Fibroblast of upper back skin (primary cell): Measurements from ENCODE around the gene NEMP2.
"Not testable (repeated sequence)": the region's sequence is repeated elsewhere in the genome, so short reads cannot be mapped to it uniquely, and the experiment has no call there.

Experiments used
- DNase-seq: peaks from one replicate; pipeline ENCODE4 v3.0.0-alpha.2; 2013

The NEMP2 gene

DNA sequence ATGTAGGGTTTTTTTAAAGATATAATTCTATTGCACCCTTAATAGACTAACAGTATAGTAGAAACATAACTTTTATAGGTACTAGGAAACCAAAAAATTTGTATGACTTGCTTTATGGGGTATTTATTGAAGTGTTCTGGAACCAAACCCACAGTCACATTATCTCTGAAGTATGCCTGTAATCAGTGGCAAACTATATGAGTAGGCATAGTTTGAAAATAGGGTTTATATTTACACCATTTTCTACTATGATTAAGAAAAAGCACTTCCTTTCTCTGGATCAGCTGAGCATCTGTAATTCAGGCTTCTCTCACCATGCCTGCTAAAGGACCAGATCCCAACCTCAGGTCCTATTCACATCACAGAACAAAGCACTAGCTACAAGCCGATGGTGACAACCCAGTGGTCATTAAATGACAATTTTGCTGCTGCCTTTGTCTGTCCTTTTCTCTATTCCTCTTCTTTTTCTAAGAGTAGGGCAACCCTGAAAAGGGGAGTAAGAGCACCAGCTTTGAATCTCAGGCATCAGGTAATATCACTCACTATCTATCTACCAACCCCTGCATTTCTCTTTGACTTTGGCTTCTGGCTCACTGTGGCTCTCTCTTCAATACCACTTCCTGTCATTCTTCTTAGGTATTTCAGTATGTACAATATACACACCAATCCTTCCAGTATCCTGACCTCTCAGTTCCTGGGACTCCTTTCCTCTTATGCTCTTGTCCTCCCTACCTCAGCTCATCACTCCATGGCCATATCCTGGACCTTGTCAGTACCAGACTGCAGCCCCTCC is 14.4 kb downstream of the NEMP2 start:
- DNase-seq: no peak

DNA sequence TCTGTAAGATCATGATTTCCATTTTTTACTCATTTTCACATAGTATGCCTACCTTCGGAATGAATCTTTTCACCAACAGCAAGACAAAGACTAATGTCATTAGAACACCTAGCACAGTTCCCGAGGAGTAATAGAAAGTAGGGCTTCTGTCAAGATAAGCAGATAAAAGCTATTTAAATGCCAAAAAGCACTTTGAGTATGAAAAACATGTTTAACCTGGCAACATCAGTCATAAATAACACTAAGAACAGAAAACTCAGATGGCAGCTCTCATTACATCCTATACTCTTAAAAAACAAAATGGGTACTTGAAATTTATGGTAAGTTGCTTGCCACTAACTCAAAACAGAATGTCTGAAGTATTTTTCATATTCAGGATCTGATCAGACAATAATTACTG is 17.1 kb downstream of the NEMP2 start:
- DNase-seq: no peak

DNA sequence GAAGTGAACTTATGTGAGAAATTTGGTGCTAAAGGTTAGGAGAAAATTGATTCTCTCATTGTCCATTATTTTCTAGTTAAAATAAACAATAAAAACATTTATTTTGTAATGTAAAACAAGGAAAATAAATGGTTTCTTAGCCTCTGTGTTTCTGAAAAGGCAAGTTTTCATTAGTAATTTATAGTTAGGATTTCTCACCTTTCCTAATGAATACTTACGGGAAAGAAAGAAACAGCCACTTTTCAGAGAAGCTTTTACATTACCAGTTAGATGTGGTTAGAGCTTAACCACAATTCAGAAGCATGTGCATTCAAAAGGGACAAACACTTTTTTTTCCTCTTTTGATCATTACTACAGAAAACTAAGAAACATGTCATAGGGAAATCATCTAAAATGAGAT is 18.8 kb downstream of the NEMP2 start:
- DNase-seq: no peak

DNA sequence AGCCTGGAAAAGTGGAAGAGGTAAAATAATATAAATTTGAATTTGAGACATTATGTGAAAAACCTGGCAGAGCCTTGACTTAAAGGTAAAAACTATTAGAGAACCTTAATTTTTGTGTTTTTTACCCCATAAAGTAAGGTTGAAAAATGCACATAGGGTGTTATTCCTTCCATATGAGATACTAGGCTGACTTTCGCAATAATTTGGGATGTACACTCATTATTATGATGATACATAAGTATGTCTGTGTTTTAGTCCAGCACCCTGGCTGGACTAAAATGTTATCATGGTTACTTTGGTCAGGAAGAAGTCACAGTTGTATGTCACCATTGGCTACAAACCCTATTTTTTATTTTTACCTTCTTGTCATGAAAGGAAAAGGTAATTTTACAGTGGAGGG is 19.8 kb downstream of the NEMP2 start:
- peak; percentile 28 for DNase-seq

DNA sequence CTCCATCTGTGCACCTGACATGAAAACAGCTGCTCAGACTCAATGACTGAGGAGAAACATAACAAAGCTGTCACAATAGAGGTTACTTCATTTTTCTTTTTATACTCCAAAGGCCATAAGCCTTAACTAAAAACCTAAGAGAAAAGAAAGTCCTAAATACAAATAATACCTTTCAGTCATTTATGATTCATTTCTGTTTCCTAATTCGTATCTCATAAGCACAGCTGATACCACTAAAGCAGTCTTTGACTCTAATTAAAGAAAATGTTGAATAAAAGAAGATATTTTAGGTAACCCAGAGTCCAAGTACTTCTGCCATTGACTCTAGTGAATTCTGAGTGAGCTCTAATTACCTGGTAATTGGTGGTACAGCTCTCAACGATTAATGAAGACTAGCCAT is 20.6 kb downstream of the NEMP2 start:
- DNase-seq: no peak

DNA sequence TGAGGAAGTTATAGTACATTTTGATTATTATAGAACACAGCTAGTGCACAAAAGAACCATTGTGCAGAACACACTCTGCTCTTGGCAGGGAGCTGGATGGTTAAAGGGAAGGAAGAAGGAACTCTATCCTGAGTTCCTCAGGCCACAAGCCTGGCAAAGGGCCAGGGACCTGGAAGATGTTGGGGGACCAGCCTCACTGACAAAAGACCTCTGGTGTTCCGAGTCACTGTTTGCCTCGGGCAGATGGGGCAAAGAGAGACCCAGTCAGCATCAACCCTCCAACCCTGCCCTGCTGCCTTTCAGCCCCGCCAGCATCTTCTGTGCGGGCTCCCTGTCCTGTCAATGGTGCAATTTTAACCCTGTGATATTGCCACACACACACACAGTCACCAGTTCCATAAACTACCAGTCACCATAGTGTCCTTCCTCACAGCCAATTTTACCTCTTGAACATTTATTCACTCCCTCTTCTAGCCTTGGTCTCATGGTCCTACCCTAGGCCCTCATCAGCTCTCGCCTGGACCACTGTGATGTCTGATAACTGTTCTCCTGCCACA is 21.9 kb downstream of the NEMP2 start:
- no peak for DNase-seq

DNA sequence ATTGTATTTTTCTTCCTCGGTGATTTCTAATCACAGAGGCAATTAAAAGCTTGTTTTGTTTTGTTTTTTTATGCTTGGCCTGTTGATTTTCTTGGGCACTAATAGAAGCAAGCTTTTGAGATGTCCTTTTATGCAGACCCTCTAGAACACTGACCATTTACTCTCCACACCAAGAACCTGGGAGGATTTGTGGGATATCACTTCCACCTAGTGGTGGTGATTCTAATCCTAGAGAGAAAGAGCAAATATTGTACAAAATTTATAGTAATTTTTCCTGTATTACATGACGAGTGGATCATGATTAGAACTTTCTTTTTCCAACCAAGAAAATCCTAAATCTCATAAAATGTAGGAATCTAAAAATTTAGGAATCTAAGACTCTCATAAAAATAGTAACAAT is 23.4 kb downstream of the NEMP2 start:
- DNase-seq: peak; percentile 56

DNA sequence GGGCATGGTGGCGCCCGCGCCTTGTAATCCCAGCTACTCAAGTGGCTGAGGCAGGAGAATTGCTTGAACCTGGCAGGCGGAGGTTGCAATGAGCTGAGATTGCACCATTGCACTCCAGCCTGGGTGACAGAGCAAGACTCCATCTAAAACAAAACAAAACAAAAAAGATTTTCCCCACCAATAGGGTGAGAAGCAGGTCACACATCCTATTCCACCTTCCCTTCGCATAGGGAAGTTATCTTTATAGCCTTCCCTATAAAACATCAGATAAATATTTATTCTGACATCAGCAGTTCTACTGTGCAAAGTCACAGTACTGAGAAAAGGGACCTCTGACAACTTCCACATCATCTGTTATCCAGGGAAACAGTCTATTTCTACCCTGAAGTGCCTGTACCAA is 24.6 kb downstream of the NEMP2 start:
- not testable (repeated sequence) for DNase-seq

DNA sequence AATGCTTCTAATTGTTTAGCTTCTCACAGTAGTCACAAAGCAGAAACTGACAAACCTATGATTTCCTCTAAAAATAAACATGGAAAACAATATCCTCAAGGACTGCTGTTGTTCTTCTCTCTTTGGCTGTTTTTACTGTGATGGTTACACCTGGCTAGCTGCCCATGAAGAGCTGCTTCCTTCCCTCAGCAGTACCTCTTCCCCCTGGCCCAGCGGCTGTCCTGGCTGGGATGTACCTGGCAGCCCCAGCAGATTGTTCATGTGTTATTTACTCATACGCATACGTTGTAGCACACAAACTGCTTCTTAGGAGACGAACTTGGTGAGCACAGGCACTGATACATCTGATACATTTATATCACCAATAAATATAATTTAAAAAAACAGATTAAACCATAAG is 27.4 kb downstream of the NEMP2 start:
- no peak for DNase-seq

DNA sequence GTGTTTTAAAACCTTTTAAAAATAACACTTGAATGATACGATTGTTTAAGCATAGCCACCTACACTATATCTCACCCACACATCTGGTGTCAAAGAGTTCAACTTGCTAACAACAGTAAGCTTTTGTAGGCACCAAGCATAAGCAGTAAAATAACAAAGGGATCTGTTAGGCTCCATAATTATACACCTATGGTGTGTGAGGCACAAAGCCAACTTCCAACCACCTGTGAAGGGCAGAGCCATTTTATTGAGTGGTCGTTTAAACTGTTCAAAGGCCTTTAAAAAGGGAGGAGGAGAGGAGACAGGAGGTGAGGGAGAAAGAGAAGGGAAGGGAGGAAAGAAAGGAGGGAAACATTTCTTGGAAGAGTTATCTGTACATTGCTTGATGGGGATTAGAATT is 27.9 kb downstream of the NEMP2 start:
- DNase-seq: no peak

DNA sequence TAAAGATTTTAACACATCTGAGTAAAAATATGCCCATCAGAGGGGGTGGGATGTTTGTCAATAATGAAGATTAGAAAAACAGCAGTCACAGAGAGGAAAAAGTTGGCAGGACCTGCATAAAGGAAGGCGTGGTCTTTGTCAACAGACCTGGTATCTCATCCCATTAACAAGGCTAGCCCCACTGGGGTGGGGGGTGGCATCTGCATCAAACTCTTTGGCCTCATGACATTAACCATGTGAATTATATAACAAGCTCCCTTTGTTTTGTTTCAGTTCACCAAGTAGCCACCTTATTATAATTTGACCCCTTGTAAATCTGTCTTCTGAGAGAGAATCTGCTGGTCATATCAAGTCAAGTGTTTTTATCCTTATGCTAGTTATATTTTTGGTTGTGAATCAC is 28.8 kb downstream of the NEMP2 start:
- DNase-seq: no peak

DNA sequence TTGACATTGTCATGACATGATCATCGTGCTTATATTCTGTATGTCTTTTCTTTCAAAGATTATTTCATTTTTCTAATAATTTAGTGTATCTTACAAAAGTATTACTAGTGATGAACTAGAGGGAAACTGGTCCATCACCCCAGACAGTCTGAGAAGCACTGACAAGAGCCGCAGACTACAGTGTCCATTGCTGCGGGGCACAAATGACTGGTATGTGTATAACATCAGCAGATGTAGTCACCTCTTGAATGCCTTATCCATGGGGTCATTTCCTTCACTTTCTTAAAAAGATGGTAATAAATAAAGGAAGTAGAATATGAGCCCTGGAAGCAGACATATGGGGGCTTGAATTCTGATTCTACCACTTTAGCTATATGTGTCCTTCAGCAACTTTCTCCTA is 29.6 kb downstream of the NEMP2 start:
- no peak for DNase-seq

DNA sequence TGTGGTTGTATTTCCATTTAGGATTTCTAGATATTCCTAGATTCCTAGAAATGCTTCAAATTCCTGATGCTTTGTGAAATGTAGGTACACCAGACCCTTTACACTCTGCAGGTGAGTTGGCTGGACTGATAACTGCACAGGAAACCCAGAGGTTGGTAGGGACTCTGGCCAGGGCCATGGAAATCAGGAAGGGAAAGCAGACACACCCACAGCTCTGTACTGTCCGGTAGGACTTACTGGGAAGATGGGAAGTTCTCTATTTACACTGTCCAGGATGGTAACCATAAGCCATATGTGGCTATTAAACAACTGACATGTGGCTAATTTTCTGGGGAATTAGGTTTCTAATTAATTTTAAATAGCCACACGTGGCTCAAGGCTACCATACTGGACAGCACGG is 31.4 kb downstream of the NEMP2 start:
- DNase-seq: no peak

DNA sequence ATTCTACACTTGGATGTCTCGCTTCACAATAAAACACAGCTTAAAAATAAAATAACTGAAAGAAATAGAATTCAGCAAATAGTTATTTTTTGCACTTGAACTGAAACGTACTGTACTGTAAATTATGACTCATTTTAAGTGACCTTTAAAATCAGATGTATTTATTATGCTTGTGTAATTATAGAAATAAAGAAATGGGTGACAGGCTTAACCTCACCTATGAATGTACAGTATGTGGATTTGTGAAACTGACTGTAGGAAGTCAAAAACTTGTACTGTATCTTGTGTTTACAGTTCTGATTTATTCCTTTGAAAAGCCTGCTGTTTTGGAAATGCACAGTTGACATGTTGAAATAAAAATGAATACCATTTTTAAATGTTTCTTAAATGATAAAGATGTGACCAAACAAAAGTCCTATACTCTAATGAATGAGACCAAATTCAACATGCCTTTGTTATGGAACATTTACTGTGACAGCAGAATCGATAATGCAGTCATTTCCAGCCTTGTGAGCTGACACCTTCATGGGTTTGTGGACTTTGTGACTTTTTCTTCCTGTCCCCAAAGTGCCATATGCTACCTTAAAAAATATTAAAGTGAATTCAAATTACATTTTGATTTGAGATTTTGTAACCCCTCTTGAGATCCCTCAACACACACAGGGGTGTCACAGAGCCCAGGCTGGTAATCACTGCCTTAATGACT is 32.7 kb downstream of the NEMP2 start:
- no peak for DNase-seq

DNA sequence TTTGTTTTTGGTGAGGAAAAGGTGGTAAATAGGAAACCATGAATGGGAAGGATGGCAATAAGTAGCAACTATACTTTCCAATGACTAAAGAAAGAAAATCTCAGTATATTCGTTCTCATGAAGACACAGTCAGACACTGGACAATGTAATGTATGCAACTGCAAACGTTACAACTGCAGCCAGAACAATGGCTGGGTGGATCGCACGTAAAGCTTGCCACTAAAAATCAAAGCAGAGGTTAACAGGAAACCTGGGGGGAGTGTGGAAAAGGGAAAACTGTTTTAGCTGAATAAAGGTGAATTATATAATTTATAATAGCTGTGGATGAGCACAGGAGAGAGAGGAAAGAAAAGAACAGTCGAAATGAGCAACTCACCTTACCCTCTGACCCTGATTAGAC is 33.3 kb downstream of the NEMP2 start:
- no peak for DNase-seq

DNA sequence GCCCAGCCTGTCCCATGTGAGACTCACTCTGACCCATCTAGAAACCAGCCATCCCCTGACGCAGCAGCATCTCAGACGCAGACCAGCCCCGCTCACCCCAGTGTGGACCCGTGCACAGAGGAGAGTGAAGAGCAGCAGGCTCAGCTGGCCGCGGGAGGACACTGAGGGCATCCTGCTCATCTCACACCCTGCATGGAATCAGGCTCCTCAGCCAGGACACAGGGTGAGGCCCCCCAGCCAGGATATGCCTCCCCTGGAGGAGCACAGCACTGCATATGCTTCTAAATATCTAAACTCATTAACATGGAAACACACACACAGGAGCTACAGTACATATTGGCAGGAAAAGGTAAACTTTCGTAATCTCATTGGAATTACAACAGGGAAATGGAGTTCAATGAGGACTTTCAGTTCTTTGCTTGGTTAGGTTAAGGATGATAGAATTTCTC is 34.4 kb downstream of the NEMP2 start:
- DNase-seq: no peak

DNA sequence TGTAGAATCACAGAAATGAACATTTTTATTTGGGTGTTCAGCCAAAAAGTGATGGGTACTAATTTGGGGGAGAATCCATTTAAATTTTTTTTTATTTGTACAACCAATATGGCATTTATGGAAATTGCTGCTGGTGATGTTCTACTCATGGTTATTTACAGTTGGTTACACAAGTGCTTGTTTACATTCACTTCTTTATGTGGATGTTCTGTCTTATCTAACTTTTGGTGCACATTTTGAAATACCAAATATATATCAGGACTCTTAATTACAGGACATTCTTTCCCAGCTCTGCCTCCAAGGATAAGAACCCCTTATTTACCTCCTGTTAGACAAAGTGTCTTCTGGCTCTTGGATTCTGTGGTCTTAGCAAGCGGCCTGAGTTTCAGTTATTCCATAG is 35.2 kb downstream of the NEMP2 start:
- no peak for DNase-seq

DNA sequence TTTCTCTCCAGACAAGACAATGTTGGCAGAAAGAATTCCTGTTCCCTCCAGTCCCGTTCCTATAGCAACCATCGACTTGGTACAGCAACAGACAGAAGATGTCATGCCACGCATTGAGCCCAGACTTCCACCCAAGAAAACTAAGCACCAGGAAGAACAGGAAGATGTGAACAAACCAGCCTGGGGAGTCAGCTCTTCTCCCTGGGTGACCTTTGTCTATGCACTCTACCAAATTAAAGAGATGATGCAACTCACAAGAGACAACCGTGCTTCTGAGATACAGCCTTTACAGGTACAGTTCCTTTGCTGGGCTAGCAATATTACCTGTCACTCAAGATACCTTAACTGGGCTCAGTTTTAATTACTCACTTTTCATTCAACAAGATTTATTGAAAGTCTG is 37.1 kb downstream of the NEMP2 start:
- DNase-seq: peak; percentile 7

DNA sequence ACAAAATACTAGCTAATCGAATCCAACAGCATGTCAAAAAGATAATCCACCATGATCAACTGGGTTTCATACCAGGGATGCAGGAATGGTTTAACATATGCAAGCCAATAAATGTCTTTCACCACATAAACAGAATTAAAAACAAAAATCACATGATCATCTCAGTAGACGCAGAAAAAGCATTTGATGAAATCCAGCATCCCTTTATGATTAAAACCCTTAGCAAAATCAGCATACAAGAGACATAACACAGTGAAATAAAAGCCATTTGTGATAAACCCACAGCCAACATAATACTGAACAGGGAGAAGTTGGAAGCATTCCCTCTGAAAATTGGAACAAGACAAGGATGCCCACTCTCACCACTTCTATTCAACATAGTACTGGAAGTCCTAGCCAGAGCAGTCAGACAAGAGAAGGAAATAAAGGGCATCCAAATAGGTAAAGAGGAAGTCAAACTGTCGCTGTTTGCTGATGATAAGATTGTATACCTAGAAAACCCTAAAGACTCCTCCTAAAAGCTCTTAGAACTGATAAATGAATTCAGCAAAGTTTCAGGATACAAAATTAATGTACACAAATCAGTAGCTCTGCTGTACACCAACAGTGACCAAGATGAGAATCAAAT is 39.8 kb downstream of the NEMP2 start:
- not testable (repeated sequence) for DNase-seq

DNA sequence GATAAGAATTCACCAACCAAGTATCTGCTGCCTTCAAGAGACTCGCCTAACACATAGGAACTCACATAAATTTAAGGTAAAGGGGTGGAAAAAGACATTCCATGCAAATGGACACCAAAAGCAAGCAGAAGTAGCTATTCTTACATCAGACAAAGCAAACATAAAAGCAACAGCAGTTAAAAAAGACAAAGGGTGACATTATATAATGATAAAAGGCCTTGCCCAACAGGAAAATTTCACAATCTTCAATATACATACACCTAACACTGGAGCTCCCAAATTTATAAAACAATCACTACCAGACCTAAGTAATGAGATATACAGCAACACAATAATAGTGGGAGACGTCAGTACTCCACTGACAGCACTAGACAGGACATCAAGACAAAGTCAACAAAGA is 41.4 kb downstream of the NEMP2 start:
- no peak for DNase-seq

DNA sequence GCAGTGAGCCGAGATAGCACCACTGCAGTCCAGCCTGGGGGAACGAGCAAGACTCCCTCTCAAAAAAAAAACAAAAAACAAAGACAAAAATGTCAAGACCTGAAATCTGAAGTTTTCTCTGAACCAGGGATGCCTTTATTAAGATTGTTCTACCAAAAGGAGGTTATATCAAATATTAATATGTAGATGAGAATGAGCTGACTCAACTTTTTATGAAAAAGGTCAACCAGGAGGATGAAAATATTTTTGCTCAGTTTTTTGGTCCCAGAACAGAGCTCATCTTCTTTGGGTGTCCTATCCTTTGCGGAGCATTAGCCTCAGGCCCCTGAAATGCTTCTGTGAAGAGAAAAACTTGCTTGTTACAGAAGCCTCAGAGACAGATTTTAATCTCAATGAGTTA is 44.0 kb downstream of the NEMP2 start:
- no peak for DNase-seq

DNA sequence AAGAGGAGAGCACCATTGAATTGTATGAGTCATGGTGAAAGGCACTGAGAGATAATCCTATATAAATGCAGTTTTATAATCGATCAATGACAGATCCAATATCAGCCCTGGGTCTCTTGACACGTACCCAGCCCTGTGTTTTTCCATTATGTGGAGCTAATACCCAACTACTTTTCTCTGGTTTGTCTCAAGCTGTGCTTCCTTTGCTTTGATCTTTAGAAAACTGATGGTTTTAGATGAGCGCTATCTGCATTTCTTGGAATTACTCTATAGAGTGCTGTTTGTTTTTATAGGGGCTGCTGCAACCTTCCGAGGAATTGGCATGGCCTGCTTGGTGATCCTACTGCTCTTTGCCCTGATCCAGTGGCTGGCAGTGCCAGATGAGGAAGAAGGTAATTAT is 45.0 kb downstream of the NEMP2 start:
- no peak for DNase-seq

DNA sequence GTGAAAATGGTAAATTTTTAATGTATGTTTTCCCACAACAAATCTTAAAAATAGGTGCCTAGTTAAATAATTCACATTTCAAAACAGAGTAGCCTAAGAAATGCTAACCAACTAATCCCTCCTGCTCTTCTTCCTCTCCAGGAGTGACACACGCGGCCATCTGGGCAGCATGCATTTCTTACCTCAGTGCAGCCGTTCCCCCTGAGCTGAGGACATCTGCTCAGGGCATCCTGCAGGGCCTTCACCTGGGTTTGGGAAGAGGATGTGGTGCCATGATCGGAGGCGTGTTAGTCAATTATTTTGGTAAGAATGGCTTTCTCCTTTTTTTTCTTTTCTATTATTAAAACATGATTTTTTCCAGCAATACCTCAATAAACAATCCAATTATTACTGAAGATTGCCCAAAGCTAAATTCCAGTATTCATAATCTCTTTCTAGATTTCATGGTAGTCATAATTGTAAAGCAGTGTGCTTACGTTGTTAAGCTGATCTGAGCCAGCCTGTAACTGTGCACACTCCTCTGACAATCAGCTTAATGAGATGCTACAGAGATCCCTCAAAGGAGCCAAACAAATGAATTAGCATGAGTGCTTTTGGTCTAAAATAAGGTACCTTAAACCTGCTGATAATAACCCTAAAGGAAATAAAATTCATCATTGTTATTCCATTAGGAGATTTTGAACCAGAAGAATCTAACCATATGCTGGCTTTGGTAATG is 45.8 kb downstream of the NEMP2 start:
- no peak for DNase-seq
